Measurements from ENCODE around the gene CACNA1C.
"Not testable (repeated sequence)": the region's sequence is repeated elsewhere in the genome, so short reads cannot be mapped to it uniquely, and the experiment has no call there.

Gene CACNA1C

DNA sequence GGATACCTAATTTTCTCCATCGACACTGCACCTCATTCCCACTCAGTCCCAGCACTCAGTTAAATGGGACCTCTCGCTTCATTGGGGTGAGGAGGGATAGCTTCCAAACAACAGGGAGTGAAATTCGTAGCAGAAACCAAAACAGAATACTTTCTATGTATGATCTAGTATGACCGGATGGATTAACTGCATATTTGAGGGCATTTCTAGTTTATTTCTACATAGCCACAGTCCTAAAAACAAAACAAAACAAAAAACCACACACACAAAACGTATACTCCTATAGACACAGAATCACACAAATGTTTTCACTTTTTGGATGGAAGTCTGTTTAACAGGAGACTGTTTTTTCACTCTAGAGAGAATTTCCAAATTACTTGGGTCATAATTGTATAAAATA lies 434.5 kb downstream of the CACNA1C start:
- TF ChIP-seq, protein P1, sequence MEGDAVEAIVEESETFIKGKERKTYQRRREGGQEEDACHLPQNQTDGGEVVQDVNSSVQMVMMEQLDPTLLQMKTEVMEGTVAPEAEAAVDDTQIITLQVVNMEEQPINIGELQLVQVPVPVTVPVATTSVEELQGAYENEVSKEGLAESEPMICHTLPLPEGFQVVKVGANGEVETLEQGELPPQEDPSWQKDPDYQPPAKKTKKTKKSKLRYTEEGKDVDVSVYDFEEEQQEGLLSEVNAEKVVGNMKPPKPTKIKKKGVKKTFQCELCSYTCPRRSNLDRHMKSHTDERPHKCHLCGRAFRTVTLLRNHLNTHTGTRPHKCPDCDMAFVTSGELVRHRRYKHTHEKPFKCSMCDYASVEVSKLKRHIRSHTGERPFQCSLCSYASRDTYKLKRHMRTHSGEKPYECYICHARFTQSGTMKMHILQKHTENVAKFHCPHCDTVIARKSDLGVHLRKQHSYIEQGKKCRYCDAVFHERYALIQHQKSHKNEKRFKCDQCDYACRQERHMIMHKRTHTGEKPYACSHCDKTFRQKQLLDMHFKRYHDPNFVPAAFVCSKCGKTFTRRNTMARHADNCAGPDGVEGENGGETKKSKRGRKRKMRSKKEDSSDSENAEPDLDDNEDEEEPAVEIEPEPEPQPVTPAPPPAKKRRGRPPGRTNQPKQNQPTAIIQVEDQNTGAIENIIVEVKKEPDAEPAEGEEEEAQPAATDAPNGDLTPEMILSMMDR (IDR thresholded peaks at IDR 0.05; ENCODE audit: low read depth, low read length), result no peak
- no peak overlapping the region for H3K4me3 ChIP-seq (ENCODE audit: low read depth, low read length)

DNA sequence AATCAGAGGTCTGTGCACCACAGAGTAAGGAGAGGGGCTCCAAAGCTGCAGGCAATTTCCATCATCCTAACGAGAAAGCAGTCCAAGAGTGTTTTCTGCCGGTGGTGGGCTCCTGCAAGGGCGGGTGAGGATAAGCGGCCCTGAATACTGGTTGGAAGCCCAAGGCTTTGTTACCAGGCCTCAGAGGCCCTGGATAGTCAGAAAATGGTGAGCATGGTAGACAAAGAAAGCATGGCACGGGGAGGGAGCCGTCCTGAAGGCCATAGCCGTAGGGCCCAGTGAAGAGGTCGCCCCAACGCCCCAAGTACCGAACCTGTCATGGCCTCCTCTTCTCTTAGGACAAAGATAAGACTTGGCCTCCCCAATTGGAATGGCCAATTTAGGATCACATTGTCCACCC lies 435.3 kb downstream of the CACNA1C start:
- TF ChIP-seq, protein P1 (IDR thresholded peaks at IDR 0.05; ENCODE audit: low read depth, low read length), result no peak
- H3K4me3 ChIP-seq (ENCODE audit: low read depth, low read length), result no peak overlapping the region

DNA sequence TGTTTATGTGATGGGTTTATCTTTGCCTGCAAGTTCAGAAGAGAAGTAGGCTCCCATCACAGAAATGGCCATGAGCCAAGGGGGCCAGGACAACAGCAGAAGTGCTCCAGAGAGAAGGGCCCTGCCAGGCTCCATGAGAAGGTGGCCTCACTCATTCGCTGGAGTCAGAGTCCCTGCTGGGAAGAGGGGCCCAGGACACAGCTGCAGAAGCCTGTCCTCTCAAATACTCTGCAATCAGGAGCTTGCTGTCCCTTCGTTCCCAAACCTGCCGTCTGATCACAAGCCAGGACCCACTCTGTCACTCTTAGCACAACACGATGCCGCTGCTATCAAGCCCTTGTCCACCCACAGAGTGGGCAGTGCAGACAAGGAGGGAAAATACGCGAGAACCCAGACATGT lies 435.8 kb downstream of the CACNA1C start:
- no peak overlapping the region for H3K4me3 ChIP-seq (ENCODE audit: low read depth, low read length)
- TF ChIP-seq, protein P1 (IDR thresholded peaks at IDR 0.05; ENCODE audit: low read depth, low read length), result no peak

DNA sequence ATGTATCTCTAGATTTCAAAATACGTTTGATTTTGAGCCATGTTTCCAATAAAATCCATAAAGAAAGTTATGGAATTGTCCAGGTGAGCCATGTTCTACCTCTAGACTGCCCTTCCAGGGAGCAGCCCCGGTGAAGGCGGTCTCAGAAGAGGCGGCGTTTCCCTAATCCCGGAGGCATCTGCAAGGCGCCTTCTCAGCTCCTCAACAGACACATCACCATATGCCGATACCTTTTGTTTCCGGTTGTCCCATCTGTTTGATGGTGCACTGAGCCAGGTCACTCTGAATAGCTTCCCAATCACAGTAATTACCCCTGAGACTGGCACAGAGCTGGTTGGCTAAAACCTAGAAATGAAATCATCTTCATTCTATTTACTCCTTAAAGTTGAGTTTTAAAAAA lies 436.5 kb downstream of the CACNA1C start:
- H3K4me3 ChIP-seq (ENCODE audit: low read depth, low read length), result no peak overlapping the region
- TF ChIP-seq, protein P1 (IDR thresholded peaks at IDR 0.05; ENCODE audit: low read depth, low read length), result no peak

DNA sequence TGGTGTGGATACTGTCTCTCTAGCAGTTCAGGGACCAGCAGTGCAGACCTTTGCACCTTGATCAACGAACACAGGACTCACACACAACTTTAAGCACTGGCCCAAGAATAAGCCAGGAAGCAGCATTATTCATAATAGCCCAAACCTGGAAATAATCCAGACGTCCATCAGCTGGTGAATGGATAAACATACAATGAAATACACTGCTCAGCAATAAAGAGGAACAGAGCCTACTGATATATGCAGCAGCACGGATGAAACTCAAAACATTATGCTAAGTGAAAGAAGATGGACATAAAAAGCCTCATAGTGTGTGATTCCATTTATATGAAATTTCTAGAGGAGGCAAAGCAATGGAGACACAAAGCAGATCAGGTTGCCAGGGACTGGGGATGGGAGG lies 438.0 kb downstream of the CACNA1C start:
- no peak overlapping the region for H3K4me3 ChIP-seq (ENCODE audit: low read depth, low read length)
- TF ChIP-seq, protein P1 (IDR thresholded peaks at IDR 0.05; ENCODE audit: low read depth, low read length), result no peak

DNA sequence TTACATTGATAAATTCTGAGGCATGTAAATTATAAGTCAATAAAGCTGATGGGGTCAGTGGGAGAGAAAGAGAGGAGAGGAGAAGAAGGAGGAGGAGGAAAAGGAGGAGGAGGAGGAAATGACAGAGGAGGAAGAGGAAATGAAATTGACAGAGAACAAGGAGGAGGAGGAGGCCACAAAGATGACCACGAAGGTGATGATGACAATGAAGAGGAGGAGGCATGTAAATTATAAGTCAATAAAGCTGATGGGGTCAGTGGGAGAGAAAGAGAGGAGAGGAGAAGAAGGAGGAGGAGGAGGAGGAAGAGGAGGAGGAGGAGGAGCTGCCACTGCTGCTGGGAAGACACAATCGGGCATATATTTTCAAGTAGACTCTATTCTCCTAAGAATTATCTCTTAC lies 438.6 kb downstream of the CACNA1C start:
- H3K4me3 ChIP-seq (ENCODE audit: low read depth, low read length), result not testable (repeated sequence)

DNA sequence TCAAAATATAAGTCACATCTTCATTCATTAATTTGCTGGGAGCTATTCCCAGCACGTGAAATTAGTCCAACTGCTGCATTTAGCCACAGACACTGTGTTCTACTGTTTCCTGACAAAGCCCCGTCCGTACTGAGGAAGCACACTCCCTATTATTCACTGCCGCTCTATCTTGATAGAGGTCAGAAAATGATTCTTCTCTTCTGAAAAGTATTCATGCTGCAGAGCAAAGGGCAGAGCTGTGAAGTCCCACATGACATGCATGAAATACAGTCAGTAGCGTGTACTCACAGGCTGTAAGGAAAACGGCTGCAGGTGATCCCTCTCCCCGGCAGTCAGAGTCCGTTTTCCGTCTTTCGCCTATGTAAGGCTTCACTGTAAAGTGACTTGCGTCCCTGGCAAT lies 439.4 kb downstream of the CACNA1C start:
- TF ChIP-seq, protein P1 (IDR thresholded peaks at IDR 0.05; ENCODE audit: low read depth, low read length), result no peak
- no peak overlapping the region for H3K4me3 ChIP-seq (ENCODE audit: low read depth, low read length)

DNA sequence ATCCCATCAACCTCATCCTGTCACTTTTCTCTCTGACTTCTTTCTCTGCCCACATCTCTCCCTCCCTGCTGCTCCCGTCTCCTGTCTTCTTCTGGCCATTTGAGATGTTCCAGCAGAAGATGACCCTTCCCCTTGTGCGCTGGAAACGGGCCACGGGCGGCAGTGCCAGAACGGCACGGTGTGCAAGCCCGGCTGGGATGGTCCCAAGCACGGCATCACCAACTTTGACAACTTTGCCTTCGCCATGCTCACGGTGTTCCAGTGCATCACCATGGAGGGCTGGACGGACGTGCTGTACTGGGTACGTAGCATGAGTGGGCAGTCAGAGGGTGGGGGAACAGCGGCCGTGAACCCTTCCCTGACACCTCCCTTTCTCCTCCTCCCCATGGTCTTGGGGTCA lies 440.3 kb downstream of the CACNA1C start:
- TF ChIP-seq, protein P1 (IDR thresholded peaks at IDR 0.05; ENCODE audit: low read depth, low read length), result no peak
- no peak overlapping the region for H3K4me3 ChIP-seq (ENCODE audit: low read depth, low read length)

Data from WI38 (cell line).